Endometrial microvascular endothelial cells (primary cell): ENCODE data around the gene ETNK1. TPM values are rescaled to one million over a fixed set of nuclear protein-coding genes. Genes with fewer than 3 reads are reported as not detected.

Source experiments
- in situ Hi-C: cut with HindIII; loops from 2 replicates; pipeline ENCODE4 v1.10.0; 2017; ENCODE audit warnings: low sequenced_read_pairs, low pct_unique_long_range_greater_than_20kb; ENCODE audit errors: inconsistent ontology term
- total RNA-seq: library from RNA; depleted of rRNA; stranded (reverse); fragments of >200 nt; gene quantifications from one replicate; pipeline ENCODE4 v1.2.3, GENCODE V29; 2015; ENCODE audit errors: inconsistent ontology term

ETNK1 gene
- total RNA-seq, 1 donor from 2014 or later = 33.3 TPM

DNA sequence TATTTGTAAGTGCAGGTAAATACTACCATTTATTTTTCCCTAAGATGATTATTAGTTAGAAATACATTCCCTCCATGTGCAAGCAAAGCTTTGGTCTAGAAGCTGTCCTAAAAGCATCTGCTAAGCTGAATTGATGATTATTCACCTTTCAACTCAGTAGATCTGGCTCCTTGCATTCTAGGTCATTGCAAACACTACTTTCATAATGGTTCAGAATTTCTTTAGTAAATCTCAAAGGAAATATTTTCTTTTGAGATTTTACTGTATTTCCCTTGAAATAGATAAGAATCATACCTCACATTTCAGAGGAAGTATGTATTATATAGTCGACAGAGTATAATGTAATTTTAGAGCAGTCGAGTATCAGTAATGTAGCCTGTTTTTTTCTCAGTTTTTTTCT, 2.4 kb downstream of the ETNK1 start:
- in situ Hi-C loops = no loop called here

DNA sequence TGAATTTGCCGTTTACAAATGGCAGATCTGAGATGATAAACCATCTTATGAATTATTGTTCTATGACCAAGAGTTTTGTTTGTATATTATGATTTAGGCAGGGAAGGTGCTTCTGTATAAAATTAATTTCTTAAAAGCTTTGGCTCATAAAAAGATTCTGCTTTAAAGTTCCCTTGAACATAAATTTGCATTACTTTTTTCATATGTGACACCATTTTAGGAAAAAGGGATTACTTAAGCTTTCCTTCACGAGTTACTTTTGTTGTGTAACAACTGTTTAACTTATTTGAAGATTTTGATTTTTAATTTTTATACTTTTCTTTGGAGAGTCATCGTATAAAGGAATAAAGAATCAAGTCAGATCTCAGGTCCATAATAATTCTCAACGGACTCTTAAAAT, 3.3 kb downstream of the ETNK1 start:
- in situ Hi-C loops = no loop called here

DNA sequence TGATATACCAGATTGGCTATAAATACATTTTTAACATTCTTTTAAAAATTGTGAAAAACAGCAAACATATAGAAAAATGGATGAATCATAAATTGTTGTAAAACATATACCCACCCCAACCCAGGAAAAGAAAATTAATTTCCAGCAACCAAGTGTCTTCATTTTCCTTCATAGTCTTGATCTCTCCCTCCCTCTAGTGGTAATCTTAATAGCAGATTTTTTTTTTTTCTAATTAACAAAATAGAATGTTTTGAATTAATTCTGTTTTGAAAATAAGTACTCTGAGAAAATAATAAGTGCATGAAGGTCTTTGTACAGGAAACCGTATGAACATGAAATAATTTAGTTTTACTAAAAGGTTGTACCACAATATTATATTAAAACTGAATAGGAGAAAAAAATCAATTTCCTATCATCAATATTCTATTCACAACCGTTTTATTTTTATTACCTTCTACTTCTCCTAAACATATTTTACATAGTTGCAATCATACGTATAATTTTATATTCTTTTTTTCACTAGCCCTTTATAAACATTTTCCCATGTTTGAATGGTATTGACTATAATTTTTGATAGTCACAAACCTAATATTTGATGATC, 7.0 kb downstream of the ETNK1 start:
- in situ Hi-C loops = no loop called here

DNA sequence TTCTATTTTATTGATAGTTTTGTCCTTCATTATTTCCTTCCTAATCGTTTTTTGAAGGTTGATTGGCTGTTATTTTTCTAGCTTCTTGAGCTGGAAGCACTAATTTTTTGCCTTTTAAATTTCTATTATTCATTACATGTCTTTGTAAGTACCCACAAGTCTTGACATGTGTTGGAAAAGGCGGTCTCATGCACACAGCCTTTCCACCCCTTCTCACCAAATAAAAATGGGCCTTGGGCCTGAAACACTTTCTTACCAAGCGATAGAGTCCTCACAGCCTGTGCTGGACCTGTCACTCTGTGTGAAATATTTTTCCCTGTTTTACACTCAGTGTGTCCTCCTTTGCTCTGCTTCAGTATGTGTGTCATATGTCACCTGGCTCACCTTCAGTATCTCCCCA, 9.9 kb downstream of the ETNK1 start:
- in situ Hi-C loops = no loop called here

DNA sequence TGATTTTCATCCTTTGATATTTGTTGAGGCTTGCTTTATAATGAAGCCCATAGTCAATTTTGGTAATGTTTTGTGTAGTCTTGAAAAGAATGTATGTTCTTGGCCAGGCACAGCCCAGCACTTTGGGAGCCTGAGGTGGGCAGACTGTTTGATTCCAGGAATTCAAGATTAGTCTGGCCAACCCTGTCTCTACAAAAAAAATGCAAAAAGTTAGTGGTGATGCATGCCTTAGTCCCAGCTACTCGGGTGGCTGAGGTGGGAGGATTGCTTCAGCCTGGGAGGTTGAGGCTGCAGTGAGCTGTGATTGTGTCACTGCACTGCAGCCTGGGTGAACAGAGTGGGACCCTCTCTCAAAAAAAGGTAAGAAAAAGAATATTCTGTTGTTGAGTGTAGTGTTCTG, 10.8 kb downstream of the ETNK1 start:
- in situ Hi-C loops = no loop called here

DNA sequence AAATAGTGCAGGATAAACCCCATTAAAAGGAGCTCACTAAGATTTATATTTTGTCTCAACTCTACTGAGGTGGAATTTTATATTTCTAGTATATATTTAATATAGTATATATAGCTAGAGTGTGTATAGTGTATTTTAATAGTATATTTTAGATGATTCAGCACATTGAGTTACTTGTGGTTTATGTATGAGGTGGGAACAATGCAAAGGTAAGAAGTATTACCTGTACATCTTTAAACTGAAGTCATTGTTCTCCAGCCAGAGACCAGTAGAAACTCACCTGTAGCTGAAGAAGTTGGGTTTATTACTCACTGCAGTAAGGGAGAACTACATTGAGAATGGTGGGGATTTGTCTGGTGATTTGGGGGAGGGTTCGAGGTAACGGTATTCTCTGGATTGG, 15.9 kb downstream of the ETNK1 start:
- in situ Hi-C loops = no loop called here

DNA sequence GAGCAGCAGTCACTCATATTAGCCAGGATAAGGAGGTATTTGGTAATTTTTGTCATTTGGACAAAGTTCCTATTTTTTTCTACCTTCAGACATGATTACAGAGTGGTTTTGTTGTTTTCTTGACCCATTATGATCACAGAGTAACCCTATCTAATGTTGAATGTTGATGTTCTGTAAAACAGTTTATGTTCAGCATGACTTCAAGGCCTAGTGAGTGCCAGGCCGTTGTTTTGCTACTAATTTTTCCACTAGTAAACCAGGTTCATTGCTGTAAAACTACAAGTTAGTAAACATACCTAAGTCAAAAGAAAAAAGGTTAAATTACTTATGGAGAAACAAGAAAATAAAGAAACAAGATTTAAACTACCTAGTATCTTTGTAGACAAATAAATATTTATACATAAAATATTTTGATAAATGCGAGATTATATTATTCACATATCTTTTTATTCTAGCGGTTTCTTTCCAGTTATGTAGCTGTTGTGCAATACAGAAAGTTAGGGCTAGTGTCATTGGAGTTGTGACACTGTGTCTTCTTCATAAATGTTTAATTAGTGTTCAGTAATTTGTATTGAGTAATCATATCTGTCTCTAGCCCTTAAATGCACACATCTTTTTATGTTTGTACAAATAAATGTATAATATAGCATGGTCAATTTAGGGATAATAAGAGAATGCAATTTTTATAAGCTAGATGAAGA, 16.5 kb downstream of the ETNK1 start:
- in situ Hi-C loops = no loop called here

DNA sequence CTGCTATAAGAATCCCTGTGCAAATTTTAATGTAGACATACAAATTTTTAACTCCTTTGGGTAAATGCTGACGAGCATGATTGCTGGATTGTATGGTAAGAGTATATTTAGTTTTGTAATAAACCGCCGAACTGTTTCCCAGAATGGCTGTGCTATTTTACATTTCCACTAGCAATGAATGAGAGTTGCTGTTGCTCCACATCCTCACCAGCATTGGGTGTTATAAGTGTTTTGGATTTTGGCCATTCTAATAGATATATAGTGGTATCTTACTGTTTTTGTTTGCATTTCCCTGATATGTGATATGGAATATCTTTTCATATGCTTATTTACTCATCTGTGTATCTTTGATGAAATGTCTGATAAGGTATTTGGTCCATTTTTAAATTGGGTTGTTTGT, 23.7 kb downstream of the ETNK1 start:
- in situ Hi-C loops = no loop called here

DNA sequence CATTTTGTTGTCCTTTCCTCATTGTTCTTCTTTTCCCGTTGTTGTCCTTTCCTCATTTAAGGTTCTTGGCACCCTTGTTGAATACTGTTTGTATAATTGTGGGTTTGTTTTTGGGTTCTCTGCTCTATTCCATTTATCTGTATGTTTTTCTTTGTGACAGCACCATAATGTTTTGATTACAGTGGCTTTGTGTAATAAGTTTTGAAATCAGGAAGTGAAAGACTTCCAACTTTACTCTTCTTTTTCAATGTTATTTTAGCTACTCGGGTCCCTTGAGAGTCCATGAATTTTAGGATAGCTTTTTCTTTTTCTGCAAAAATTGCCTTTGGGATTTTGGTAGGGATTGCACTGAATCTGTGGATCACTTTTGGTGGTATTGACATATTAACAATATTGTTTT, 28.1 kb downstream of the ETNK1 start:
- in situ Hi-C loops = no loop called here

DNA sequence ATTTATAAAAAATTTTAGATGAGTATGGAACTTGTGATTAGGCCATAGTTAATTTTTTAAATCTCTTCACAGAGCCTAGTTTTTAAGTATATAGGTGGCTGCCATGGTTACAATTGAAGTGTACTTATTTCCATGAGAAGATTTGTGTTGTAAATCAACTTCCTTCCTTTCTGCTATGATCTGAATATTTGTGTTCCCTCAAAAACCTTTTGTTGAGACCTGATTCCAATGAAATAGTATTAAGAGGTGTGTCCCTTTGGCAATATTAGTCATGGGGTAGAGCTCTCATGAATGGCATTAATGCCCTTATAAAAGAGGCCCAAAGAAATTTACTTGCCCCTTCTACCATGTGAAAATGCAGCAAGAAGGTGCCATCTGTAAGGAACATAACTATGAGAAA, 28.8 kb downstream of the ETNK1 start:
- in situ Hi-C loops = no loop called here

DNA sequence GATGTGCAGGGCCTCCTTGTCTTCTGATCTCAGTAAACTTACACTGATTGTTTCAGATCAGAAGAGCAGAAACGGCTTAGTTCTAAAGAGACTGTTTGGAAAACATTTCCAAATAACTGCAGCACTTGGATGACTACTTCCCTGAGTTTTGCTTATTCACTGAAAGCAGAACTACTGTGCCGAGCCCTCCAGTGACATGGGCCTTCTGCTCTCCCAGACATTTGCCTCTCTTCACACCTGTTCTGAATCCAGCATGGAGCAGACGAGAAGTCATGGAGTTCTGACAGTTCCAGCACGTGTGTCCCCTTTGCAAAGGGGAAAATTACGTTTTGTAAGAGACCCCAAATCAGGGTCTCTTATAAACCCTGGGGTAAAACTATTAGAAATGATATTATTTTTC, 31.4 kb downstream of the ETNK1 start:
- in situ Hi-C loops = no loop called here

DNA sequence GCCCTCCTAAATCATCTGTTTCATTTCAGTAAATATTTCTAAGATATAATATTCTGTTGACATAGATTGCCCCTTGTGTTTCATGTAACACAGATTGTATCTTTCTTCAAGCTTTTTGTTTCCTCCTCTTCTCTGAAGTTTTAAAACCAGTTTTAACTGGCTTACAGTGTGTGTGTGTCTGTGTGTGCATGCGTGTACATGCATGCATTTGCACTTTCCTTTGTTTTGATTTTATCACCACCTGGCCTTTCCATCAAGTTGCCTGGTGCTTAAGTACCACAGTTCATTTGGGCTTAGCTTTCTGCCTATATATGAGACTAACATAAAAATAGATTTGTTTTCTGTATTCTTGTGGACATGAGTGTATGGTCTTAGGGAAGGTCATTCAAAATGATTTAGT, 31.9 kb downstream of the ETNK1 start:
- in situ Hi-C loops = no loop called here

DNA sequence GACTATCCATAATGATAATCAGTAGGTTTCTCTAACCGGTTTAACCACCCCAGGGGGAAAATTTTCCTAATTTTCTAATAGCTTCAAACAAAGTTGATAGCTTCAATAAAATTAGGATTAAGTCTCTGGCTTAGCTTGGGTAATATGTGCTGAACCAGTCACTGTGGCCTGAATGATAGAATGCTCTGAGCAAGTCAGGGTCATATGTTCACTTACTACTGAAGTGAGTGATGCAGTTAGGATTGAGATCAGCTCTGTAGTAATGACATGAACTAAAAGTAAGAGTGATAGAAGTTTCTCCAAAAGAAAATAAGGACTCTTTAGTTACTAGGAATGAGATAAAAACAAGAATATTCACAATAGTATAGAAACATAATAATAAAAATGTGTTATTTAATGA, 32.6 kb downstream of the ETNK1 start:
- in situ Hi-C loops = no loop called here

DNA sequence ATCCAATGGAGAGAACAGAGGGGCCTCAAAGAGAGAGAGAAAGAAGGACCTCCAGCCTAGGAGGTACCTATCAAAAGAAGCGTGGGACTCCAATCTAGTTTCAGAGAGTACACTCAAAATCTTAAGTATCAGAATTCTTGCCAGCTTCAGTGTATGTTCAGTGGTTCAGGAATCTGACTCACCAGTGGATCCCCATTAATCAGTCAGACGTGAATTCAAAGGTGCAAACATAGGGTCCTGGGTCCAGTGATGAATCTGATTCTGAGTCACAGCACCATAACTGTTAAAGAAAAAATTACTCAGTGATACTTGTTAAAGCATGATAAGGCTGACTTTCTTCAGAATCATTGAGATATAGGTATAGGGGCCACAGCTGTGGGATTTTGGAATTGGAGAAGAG, 33.2 kb downstream of the ETNK1 start:
- in situ Hi-C loops = no loop called here

DNA sequence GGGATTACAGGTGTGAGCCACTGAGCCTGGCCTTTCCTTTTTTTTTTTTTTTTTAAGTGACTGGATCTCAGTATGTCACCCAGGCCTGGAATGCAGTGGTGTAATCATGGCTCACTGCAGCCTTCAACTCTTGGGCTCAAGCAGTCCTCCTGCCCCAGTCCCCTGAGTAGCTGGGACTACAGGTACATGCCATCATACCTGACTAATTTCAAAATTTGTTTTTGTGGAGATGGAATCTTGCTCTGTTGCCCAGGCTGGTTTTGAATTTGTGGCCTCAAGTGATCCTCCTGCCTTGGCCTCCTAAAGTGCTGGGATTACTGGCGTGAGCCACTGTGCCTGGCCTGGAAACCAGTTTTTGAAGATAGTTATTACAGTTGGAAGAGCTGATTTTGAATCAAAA, 37.4 kb downstream of the ETNK1 start:
- in situ Hi-C loops = no loop called here

DNA sequence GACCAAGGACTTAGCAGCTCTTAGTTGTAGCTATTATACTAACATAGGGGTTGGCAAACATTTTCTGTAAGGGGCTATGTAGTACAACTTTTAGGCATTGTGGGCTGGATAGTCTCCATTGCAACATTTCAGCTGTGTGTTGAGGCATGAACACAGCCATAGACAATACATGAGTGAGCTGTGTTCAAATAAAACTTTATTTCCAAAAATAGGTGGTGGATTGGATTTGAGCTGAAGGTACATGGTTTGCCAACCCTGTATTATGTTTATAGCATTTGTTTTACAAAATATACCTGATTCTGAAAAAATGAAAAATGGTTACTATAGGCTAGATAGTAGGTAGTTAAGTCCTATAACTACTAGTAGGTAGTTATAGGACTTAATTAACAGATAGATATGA, 40.5 kb downstream of the ETNK1 start:
- in situ Hi-C loops = no loop called here

DNA sequence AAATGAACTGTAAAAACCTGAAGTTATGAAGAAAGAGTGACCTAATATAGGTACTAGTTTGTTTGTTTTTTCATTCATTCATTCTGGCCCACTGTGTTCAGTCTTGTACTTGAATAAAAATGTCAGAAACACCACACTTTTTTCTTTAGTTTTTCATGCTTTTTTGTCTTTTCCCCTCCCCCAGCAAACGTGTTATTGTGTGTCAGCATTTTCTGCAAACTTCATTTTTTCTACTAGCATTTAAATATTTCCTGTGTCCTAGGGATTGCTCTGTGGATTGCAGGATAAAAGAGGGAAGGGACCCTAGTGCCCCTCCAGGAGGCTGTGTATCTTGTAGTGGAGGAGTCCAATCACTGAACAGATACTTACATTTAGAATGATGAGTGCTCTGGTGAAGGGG, 42.2 kb downstream of the ETNK1 start:
- in situ Hi-C loops = no loop called here

DNA sequence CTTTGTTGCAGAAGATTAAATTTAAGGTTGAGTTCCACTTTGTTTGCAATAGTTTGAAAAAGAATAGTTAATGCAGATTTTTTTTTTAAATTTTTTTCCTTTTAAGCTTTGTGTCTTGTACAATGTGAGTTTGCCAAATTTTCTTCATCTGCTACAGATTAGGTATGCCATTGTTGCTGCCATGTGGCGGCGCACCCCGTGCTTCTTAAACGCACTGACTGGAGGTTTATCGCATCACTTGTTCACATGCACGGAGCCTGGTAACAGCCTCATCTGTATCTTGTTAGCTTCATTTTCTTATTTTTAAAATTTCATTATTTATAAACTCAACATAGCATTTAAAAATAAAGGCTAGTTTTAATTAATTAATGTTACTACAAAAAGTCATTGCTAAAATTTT, 43.5 kb downstream of the ETNK1 start:
- in situ Hi-C loops = no loop called here

DNA sequence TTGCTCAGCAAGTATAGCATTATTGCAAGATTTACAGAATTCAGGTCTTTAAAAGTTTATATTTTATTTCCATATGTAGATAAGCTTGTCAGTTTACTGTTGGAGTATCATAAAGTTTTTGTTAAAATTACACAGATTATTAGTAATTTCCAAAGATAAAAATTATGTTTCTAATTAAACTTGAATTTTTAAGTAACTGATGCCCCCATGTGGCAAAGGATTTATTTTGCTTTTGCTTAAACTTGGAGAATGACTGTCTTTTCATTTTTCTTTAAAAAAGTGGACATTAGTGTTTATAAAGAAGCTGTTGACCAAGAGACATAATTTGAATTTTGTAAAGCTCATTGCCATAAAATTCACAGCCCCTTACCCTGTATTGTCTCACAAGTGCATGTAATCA, 45.8 kb downstream of the ETNK1 start:
- in situ Hi-C loops = no loop called here

DNA sequence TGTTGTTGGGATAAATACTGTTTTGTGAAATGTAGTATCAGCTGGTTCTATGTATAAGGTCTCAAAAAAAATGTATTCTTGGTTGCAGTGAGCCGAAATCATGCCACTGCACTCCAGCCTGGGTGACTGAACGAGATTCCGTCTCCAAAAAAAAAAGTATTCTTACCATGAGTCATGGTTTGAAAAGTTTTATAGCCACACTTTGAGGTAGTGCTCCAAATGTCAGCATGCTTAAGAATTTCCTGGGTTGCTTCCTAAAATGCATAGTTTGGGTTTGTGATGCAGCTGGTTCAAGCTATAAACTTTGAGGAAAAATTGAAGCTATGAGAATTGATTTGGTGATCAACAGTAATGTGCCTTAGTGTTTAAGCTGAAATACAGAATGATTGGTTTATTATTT, 48.0 kb downstream of the ETNK1 start:
- in situ Hi-C loops = no loop called here
